NCI-H510A treated with DMSO at 0.1 percent for 48 hours (cell line): ENCODE measurements around the gene FGFBP3.
A peak's percentile ranks its signal among the peaks of the same experiment; 100 is the strongest.

ENCODE experiments used
- DNase-seq: peaks from one replicate; lab custom pipeline; 2025; lab: John Stamatoyannopoulos, UW

The FGFBP3 gene

GRCh38 chr10:91909117-91909677, at the start of gene FGFBP3:
FGFBP3 (minus strand) TSS chr10:91909486; CDS start chr10:91908969, 517 bp downstream.
- DNase-seq = peak; percentile 91

GRCh38 chr10:91957091-91957490, 47.8 kb upstream of the FGFBP3 start:
- no peak for DNase-seq

- no peak for DNase-seq
Measured at GRCh38 chr10:91955114-91955513, 45.8 kb upstream of the FGFBP3 start.

GRCh38 chr10:91953600-91954160, 44.4 kb upstream of the FGFBP3 start:
- no peak for DNase-seq

- no peak for DNase-seq
Measured at GRCh38 chr10:91944880-91945630, 35.8 kb upstream of the FGFBP3 start.

- DNase-seq = no peak
Measured at GRCh38 chr10:91941426-91941825, 32.1 kb upstream of the FGFBP3 start.

- no peak for DNase-seq
Measured at GRCh38 chr10:91939653-91940052, 30.4 kb upstream of the FGFBP3 start.

- no peak for DNase-seq
Measured at GRCh38 chr10:91935886-91936285, 26.6 kb upstream of the FGFBP3 start.

- no peak for DNase-seq
Measured at GRCh38 chr10:91932737-91933136, 23.5 kb upstream of the FGFBP3 start.

GRCh38 chr10:91931526-91932190, 22.4 kb upstream of the FGFBP3 start:
- no peak for DNase-seq

- DNase-seq = no peak
Measured at GRCh38 chr10:91930939-91931338, 21.7 kb upstream of the FGFBP3 start.

GRCh38 chr10:91925022-91925320, 15.7 kb upstream of the FGFBP3 start:
- no peak for DNase-seq

GRCh38 chr10:91924212-91925021, 15.1 kb upstream of the FGFBP3 start:
- DNase-seq = no peak

- DNase-seq = peak; percentile 84
Measured at GRCh38 chr10:91923371-91924211, 14.3 kb upstream of the FGFBP3 start, which contains the start of gene BTAF1. BTAF1 (plus strand) TSS chr10:91923770; CDS start chr10:91924077, 307 bp downstream.

- DNase-seq = no peak
Measured at GRCh38 chr10:91919651-91920050, 10.4 kb upstream of the FGFBP3 start.

- DNase-seq = no peak
Measured at GRCh38 chr10:91910467-91910866, 1.2 kb upstream of the FGFBP3 start.

GRCh38 chr10:91908337-91909116, 759 bp downstream of the FGFBP3 start:
- peak; percentile 83 for DNase-seq

GRCh38 chr10:91907914-91908336, 1.4 kb downstream of the FGFBP3 start:
- DNase-seq = no peak

- DNase-seq = no peak
Measured at GRCh38 chr10:91907033-91907594, 2.2 kb downstream of the FGFBP3 start.
